ENCODE results near the gene AKT3.

AKT3 gene

DNA sequence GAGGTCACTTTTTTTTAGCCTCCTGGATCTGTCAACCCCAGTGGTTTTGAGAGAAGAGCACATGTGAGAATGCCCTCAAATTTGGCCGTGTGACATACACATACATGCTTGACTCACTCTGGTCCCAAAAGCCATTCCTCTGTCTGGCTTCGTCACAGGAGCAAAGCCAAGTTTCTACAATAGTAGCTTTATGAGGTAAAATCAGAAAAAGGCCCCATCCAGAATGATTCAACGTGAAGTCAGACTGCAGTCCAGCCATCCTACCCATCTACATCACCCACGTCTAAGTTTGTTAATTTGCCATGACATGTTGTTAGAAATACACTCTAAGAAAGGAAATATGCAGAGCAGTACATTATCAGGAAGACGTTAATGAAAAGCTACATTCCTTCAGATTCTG is 349.0 kb downstream of the AKT3 start:
- no peak for DNase-seq

GRCh38 chr1:243500512-243500911 is 349.5 kb downstream of the AKT3 start:
- no peak for DNase-seq

GRCh38 chr1:243499711-243500110 is 350.3 kb downstream of the AKT3 start:
- DNase-seq: no peak

GRCh38 chr1:243499248-243499647 is 350.8 kb downstream of the AKT3 start:
- DNase-seq: no peak

DNA sequence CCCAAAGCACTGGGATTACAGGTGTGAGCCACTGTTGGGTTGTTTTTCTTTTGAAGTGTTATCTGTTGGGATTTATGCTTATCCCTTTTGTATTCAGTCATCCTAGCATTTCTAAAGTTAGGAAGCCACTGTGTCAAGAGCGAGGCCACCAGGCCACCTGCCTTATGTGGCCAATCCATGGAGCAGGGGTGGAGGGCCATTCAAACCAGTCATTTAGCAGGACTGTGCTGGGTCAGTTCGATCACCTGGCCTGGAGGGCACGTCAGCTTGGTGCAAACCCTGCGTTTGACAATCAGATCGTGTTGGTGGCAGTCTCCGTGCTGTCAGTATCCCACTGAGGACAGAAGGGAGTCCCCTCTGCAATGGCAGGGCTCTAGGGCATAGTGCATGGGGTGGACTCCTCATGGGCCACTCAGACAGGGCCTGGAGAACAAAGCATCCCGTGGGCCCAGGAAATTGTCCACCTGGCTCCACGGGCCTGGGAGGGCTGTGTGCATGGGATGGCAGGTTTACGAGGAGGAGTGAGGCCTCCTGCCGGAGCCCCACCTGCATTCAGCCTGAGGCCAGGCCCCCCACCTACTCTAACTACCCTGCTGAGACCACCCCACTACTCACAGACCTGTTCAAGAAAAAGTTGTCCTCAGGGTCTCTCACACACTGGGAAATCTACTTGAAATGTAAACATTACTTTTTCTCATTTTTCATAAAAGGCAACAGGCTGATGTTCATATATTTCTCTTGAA is 351.9 kb downstream of the AKT3 start:
- no peak for DNase-seq

GRCh38 chr1:243496806-243497205 is 353.2 kb downstream of the AKT3 start:
- no peak for DNase-seq

DNA sequence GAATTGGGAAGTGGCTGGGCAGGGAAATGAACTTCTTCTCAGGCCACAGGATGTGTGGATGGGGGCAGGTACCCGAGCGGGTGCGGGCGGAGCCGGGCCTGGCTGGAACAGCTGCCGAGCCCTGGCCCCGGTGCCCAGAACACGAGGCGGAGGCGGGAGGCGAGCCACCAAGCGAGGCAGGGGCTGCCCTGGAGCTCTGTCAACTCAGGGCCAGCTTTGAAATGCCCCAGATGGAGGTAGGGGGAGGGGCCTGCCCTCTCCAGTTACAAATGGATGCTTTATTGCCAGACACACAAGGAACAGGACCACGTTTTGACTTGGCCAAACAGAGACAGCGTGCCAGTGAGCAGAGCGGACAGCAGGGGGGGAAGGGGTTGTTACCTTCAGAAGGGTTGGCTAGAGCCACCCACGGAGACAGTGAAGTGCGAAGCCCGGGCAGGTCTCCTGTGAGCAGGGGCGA is 353.8 kb downstream of the AKT3 start:
- DNase-seq: no peak

- DNase-seq: no peak
Measured at GRCh38 chr1:243495442-243496186, 354.4 kb downstream of the AKT3 start.

GRCh38 chr1:243494741-243495431 is 355.2 kb downstream of the AKT3 start:
- no peak for DNase-seq

- DNase-seq: no peak
Measured at GRCh38 chr1:243493156-243494129, 356.6 kb downstream of the AKT3 start.

GRCh38 chr1:243490748-243491686 is 359.0 kb downstream of the AKT3 start:
- no peak for DNase-seq

- DNase-seq: no peak
Measured at GRCh38 chr1:243489681-243490546, 360.1 kb downstream of the AKT3 start.

GRCh38 chr1:243489158-243489527 is 360.9 kb downstream of the AKT3 start:
- DNase-seq: no peak

- DNase-seq: no peak
Measured at GRCh38 chr1:243488459-243489157, 361.4 kb downstream of the AKT3 start.

GRCh38 chr1:243487649-243488227 is 362.3 kb downstream of the AKT3 start:
- DNase-seq: no peak

GRCh38 chr1:243487036-243487648 is 362.9 kb downstream of the AKT3 start:
- DNase-seq: no peak

GRCh38 chr1:243483952-243484351 is 366.1 kb downstream of the AKT3 start:
- DNase-seq: no peak

GRCh38 chr1:243483071-243483771 is 366.8 kb downstream of the AKT3 start:
- no peak for DNase-seq

All from CD4-positive, alpha-beta T cell treated with Interleukin-15 for 1 hour (primary cell).